ENCODE results near the gene PIERCE2.

GRCh38 chr15:55402707-55403106 is 5.6 kb upstream of the PIERCE2 start:
- TF ChIP-seq, protein P1, sequence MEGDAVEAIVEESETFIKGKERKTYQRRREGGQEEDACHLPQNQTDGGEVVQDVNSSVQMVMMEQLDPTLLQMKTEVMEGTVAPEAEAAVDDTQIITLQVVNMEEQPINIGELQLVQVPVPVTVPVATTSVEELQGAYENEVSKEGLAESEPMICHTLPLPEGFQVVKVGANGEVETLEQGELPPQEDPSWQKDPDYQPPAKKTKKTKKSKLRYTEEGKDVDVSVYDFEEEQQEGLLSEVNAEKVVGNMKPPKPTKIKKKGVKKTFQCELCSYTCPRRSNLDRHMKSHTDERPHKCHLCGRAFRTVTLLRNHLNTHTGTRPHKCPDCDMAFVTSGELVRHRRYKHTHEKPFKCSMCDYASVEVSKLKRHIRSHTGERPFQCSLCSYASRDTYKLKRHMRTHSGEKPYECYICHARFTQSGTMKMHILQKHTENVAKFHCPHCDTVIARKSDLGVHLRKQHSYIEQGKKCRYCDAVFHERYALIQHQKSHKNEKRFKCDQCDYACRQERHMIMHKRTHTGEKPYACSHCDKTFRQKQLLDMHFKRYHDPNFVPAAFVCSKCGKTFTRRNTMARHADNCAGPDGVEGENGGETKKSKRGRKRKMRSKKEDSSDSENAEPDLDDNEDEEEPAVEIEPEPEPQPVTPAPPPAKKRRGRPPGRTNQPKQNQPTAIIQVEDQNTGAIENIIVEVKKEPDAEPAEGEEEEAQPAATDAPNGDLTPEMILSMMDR (IDR thresholded peaks at IDR 0.05; ENCODE audit: borderline replicate concordance, extremely low read depth, low read length, poor library complexity, severe bottlenecking) = no peak
- no peak for TF ChIP-seq EZH2 (IDR thresholded peaks at IDR 0.05; ENCODE audit: borderline replicate concordance, low read depth, low read length, severe bottlenecking)

All from DND-41 (cell line).